ENCODE measurements around the gene OTOP1.
"Not testable (repeated sequence)": the region's sequence is repeated elsewhere in the genome, so short reads cannot be mapped to it uniquely, and the experiment has no call there.

GRCh38 chr4:4213674-4214073 is 13.1 kb downstream of the OTOP1 start:
- TF ChIP-seq, protein P1, sequence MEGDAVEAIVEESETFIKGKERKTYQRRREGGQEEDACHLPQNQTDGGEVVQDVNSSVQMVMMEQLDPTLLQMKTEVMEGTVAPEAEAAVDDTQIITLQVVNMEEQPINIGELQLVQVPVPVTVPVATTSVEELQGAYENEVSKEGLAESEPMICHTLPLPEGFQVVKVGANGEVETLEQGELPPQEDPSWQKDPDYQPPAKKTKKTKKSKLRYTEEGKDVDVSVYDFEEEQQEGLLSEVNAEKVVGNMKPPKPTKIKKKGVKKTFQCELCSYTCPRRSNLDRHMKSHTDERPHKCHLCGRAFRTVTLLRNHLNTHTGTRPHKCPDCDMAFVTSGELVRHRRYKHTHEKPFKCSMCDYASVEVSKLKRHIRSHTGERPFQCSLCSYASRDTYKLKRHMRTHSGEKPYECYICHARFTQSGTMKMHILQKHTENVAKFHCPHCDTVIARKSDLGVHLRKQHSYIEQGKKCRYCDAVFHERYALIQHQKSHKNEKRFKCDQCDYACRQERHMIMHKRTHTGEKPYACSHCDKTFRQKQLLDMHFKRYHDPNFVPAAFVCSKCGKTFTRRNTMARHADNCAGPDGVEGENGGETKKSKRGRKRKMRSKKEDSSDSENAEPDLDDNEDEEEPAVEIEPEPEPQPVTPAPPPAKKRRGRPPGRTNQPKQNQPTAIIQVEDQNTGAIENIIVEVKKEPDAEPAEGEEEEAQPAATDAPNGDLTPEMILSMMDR (IDR thresholded peaks at IDR 0.05; ENCODE audit: low read length): not testable (repeated sequence)
- not testable (repeated sequence) for TF ChIP-seq EZH2 (optimal IDR thresholded peaks at IDR 0.05; ENCODE audit: low read depth, low read length)

All from MM.1S (cell line).